Sigmoid colon (tissue), 7 donors: Measurements from ENCODE around the gene RUNX2. TPM values are rescaled to one million over a fixed set of nuclear protein-coding genes. Genes with fewer than 3 reads are reported as not detected.

ENCODE experiments used
- DNase-seq: peaks from one replicate; pipeline ENCODE4 v3.0.0-alpha.2; 2019
- H3K27ac ChIP-seq, 4 donors: fragments of 200-600 bp; sonication (generic); one replicate each; pipeline ENCODE4 v1.5.1; 2016 to 2019; ENCODE audit warnings: mild to moderate bottlenecking in 1 of 4
- H3K27me3 ChIP-seq, 3 donors: fragments of 200-600 bp; sonication (generic); one replicate each; pipeline ENCODE4 v1.5.1; 2019; ENCODE audit warnings: mild to moderate bottlenecking in 1 of 3
- H3K36me3 ChIP-seq, 4 donors: fragments of 200-600 bp; sonication (generic); one replicate each; pipeline ENCODE4 v1.5.1; 2016 to 2019
- H3K4me1 ChIP-seq, 4 donors: fragments of 200-600 bp; sonication (generic); one replicate each; pipeline ENCODE4 v1.5.1; 2017 to 2019
- H3K4me3 ChIP-seq, 4 donors: fragments of 200-600 bp; sonication (generic); one replicate each; pipeline ENCODE4 v1.5.1; 2017 to 2019; ENCODE audit warnings: mild to moderate bottlenecking in 2 of 4, moderate library complexity in 1 of 4
- H3K9me3 ChIP-seq, 4 donors: fragments of 200-600 bp in 3 of 4; sonication (generic) in 3 of 4; one replicate each; pipeline versions ENCODE4 v1.5.1 to v1.6.1; 2013 to 2019
- CTCF ChIP-seq, 4 experiments: fragments of 450-650 bp in 3 of 4; fragments of 200-600 bp in 1 of 4; IDR thresholded peaks; one replicate each; pipeline ENCODE4 v1.5.1; 2016 to 2019; ENCODE audit warnings: antibody characterized with exemption in 4 of 4, mild to moderate bottlenecking in 3 of 4, moderate library complexity in 2 of 4
- EP300 ChIP-seq, 4 donors: sonication (generic); formaldehyde crosslinking; IDR thresholded peaks; one replicate each; pipeline ENCODE4 v1.6.1; 2017; ENCODE audit warnings: antibody characterized with exemption in 4 of 4
- POLR2A ChIP-seq, 2 donors: fragments of 450-650 bp; IDR thresholded peaks; one replicate each; pipeline ENCODE4 v1.6.1; 2016; ENCODE audit warnings: antibody characterized with exemption in 2 of 2, mild to moderate bottlenecking in 2 of 2, moderate library complexity in 2 of 2
- POLR2AphosphoS5 ChIP-seq, 4 donors: sonication (generic); formaldehyde crosslinking; IDR thresholded peaks; one replicate each; pipeline ENCODE4 v1.6.1; 2017; ENCODE audit warnings: antibody characterized with exemption in 4 of 4
- WGBS, 2 donors: extraction: QIAGEN DNeasy Blood & Tissue Kit; methylation state at CpG; one replicate each; pipeline ENCODE4 v1.1.7; 2013; 5-methylcytosine and 5-hydroxymethylcytosine counted together
- intact Hi-C: fragments of 100-400 bp; cut with DNase I; formaldehyde crosslinking; loops from one replicate; pipeline ENCODE4 v1.15.1; 2023
- polyA plus RNA-seq, 3 donors: library from polyadenylated mRNA; stranded (reverse); fragments of 200-250 nt; gene quantifications; one replicate each; pipeline ENCODE4 v1.2.3, GENCODE V29; 2013
- total RNA-seq, 4 donors: library from RNA; depleted of rRNA; stranded (reverse); fragments of >200 nt; gene quantifications; one replicate each; pipeline ENCODE4 v1.1.0, GENCODE V29; 2016
- donor health status: healthy with polysubstance abuse.
- donor health status: Bipolar disorder and iron deficiency.
- donor health status: healthy.

Gene RUNX2
- total and polyA plus RNA-seq, 7 donors, result 0.92 to 4.7 (median 2.9) TPM

GRCh38 chr6:45552536-45552935 is 224.4 kb downstream of the RUNX2 start:
- TF ChIP-seq EP300 (IDR thresholded peaks at IDR 0.05), result no peak
- TF ChIP-seq POLR2A (IDR thresholded peaks at IDR 0.05), result no peak
- TF ChIP-seq POLR2AphosphoS5 (IDR thresholded peaks at IDR 0.05), result no peak
- no peak for TF ChIP-seq CTCF (IDR thresholded peaks at IDR 0.05)
- H3K4me1 ChIP-seq, result peaks cover 0 to 23% (median 17%) of the 10 kb centered on the region in 4 donors
- no peak overlapping the region for H3K4me3 ChIP-seq
- no peak for DNase-seq
- H3K36me3 ChIP-seq, result no peaks in the 10 kb centered on the region
- WGBS, 2 donors, result 82 to 88% methylated on average over 6 of the region's 6 CpGs
- intact Hi-C loops, result loop anchor here (10.0 kb wide), 1 partner anchor 128 kb away; no protein-coding TSS in a partner anchor
- no peak overlapping the region for H3K27ac ChIP-seq
- no peaks in the 10 kb centered on the region for H3K27me3 ChIP-seq
- H3K9me3 ChIP-seq, result no peaks in the 10 kb centered on the region

- DNase-seq, result no peak
- TF ChIP-seq POLR2AphosphoS5 (IDR thresholded peaks at IDR 0.05) (no peak), EP300 (IDR thresholded peaks at IDR 0.05) (no peak), POLR2A (IDR thresholded peaks at IDR 0.05) (no peak), CTCF (IDR thresholded peaks at IDR 0.05) (no peak)
- WGBS, 2 donors, result 84 to 93% methylated on average over 4 of the region's 4 CpGs
These were observed 225.7 kb downstream of the RUNX2 start for GRCh38 chr6:45553730-45554344.

GRCh38 chr6:45554591-45554990 is 226.5 kb downstream of the RUNX2 start:
- DNase-seq, result no peak
- Histone ChIP-seq H3K27ac (no peak overlapping the region), H3K36me3 (no peaks in the 10 kb centered on the region), H3K27me3 (no peaks in the 10 kb centered on the region), H3K4me1 (peaks cover 0 to 23% (median 17%) of the 10 kb centered on the region in 4 donors), H3K4me3 (no peak overlapping the region), H3K9me3 (no peaks in the 10 kb centered on the region)
- intact Hi-C loops, result loop anchor here (10.0 kb wide), 1 partner anchor 130 kb away; no protein-coding TSS in a partner anchor
- TF ChIP-seq CTCF (IDR thresholded peaks at IDR 0.05) (no peak), POLR2AphosphoS5 (IDR thresholded peaks at IDR 0.05) (no peak), EP300 (IDR thresholded peaks at IDR 0.05) (no peak)
- WGBS, 2 donors, result 20 to 34% methylated on average over 1 of the region's 1 CpG

More at GRCh38 chr6:45553730-45554344, 225.7 kb downstream of the RUNX2 start:
- no peaks in the 10 kb centered on the region for H3K27me3 ChIP-seq
- peaks cover 0 to 23% (median 17%) of the 10 kb centered on the region in 4 donors for H3K4me1 ChIP-seq
- no peaks in the 10 kb centered on the region for H3K36me3 ChIP-seq
- no peak overlapping the region for H3K4me3 ChIP-seq
- intact Hi-C loops, result loop anchor here (10.0 kb wide), 1 partner anchor 129 kb away; no protein-coding TSS in a partner anchor
- no peak overlapping the region for H3K27ac ChIP-seq
- no peaks in the 10 kb centered on the region for H3K9me3 ChIP-seq

GRCh38 chr6:45555981-45556771 is 228.0 kb downstream of the RUNX2 start:
- Histone ChIP-seq H3K4me3 (peak overlapping the region in 3 of 4 donors; percentile 21 to 32 (median 22)), H3K9me3 (no peaks in the 10 kb centered on the region), H3K4me1 (peaks cover 0 to 23% (median 17%) of the 10 kb centered on the region in 4 donors), H3K36me3 (no peaks in the 10 kb centered on the region), H3K27me3 (no peaks in the 10 kb centered on the region), H3K27ac (peak overlapping the region in 3 of 4 donors; percentile 69 to 82 (median 81))
- 26 to 57% methylated on average over 14 of the region's 14 CpGs for WGBS, 2 donors
- intact Hi-C loops, result loop anchor here (10.0 kb wide), 1 partner anchor 131 kb away; no protein-coding TSS in a partner anchor
- peak; percentile 73 for DNase-seq
- TF ChIP-seq POLR2A (IDR thresholded peaks at IDR 0.05), result no peak
- TF ChIP-seq CTCF (IDR thresholded peaks at IDR 0.05), result no peak
- peak; percentile 11 to 61 (median 50) for TF ChIP-seq POLR2AphosphoS5 (IDR thresholded peaks at IDR 0.05)
- peak in 1 of 4 donors; percentile 53 for TF ChIP-seq EP300 (IDR thresholded peaks at IDR 0.05)
